ENCODE results near the gene SRRM5.
"Not testable (repeated sequence)": the region's sequence is repeated elsewhere in the genome, so short reads cannot be mapped to it uniquely, and the experiment has no call there.

Gene SRRM5

DNA sequence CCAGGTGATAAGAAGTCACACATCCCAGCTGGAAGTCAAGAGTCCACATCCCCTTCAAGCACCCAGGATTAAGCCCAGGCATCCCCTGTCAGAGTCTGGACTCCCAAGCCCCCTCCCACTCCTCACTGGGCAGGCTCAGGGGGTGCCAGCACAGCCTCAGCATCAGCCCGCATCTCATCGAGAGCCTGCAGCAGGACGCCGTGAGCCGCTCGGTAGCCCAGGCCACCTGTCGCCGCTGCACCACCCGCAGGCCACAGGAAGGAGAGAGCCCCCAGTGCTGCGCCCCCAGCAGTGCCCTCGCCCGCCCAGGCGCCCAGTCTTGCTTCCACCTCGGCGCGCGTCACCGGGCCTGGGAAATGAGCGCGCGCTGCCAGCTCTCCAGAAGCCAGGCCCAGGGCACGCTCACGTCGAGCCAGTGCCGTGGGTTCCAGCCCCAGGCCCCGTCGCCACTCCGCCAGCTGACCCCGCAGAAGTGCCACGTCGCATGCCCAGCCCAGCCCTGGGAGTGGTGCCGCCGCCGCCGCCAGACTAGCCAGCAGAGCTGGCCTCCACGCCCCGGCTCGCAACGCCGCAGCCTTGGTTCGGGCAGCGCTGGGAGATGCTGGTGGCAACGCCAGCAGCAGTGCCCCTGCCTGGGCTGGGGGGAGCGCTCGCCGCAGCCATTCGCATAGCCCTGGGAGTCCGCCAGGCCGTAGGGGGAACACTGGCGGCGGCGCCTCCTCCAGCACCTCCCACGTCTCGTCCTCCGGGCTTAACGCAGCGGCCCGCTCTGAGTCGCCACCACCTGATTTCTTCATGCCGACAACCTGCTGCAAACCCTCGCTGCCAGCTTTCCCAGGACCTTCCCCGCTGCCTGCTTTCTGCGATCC lies 19.8 kb upstream of the SRRM5 start:
- DNase-seq: no peak

- DNase-seq: no peak
Measured at GRCh38 chr19:43592800-43593350, 19.0 kb upstream of the SRRM5 start.

DNA sequence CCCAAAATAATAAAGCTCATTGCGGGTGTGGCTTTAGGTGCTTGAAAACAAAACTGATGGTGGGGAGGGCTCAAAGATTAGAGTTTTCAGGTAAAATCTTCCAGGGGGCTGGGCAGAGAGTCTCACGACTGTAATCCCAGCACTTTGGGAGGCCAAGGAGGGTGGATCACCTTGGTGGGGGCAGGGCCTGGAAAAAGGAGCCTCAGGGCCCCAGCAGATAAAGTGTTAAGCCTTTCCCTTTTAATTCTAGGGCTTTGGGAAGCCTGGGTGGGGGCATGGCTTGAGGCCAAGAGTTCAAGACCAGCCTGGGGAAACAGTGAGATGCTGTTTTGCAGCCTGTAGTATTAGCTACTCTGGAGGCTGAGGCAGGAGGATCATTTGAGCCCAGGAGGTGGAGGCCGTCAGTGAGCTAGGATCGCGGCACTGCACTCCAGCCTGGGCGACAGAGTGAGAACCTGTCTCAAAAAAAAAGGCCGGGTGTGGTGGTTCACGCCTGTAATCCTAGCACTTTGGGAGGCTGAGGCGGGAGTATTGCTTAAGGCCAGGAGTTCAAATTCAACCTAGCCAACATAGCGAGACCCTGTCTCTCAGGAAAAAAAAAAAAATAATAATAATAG lies 17.7 kb upstream of the SRRM5 start:
- no peak for DNase-seq

DNA sequence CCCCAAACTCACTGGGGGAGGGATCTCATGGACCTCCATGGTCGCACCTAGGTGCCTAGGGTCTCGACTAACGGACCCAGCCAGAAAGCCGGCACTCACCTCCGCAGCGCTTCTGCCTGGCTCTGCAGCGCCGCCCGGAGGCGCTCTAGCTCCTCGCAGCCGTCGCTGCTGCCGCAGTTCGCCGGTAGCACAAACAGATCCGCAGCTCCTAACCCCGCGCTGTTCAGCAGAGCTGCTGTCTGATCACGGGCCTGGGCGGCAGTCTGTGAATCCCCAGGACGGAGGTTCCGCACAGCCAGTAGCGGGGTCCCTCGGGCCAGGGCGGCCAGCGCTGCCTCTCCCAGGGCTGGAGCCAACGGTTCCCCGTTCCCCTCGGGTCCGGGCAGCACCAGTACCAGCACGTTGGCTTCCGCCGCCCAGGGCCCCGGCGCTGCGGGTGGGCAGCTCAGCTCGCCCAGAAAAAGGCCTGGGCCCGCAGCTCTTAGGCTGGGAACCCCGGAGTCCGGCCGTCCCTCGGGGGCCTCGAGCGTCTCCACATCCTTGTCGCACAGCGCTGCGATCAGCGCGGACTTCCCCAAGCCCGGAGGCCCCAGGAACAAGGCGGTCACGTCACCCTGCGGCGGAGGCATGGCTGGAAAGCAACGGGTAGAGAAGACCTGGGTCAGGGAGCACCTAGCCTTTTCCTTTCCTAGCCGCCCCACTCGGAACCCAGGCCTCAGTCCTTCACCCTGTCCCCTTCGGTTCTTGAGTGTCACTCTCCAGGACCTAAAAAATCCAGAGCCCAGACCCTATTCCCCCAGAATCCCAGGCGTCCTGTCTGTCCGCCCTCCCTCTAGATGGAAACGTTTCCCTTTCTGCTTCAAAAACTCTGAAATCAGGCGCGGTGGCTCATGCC lies 16.9 kb upstream of the SRRM5 start:
- peak; percentile 27 to 53 (median 44) for DNase-seq

DNA sequence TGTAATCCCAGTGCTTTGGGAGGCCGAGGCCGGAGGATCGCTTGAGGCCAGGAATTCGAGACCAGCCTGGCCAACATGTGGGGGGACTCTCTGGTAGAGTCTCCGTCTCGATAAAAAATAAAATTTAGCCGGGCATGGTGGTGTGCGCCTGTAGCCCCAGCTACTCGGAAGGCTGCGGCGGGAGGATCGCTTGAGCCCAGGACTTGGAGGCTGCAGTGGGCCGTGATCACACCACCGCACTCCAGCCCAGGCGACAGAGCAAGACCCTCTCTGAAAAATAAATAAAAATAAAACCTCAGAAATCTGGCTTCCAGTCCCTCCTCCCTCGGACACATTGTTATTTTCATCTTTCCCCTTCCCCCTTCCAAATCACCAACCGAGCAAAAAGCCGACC lies 16.3 kb upstream of the SRRM5 start:
- no peak for DNase-seq

- peak; percentile 99 to 100 (median 99) for DNase-seq
Measured at GRCh38 chr19:43595999-43596841, 15.7 kb upstream of the SRRM5 start, which contains the start of the genes IRGQ and ZNF576. IRGQ (minus strand) TSS chr19:43596134; CDS start chr19:43595338, 796 bp downstream. ZNF576 (plus strand) TSS chr19:43596595; CDS start chr19:43597109, 514 bp downstream.

DNA sequence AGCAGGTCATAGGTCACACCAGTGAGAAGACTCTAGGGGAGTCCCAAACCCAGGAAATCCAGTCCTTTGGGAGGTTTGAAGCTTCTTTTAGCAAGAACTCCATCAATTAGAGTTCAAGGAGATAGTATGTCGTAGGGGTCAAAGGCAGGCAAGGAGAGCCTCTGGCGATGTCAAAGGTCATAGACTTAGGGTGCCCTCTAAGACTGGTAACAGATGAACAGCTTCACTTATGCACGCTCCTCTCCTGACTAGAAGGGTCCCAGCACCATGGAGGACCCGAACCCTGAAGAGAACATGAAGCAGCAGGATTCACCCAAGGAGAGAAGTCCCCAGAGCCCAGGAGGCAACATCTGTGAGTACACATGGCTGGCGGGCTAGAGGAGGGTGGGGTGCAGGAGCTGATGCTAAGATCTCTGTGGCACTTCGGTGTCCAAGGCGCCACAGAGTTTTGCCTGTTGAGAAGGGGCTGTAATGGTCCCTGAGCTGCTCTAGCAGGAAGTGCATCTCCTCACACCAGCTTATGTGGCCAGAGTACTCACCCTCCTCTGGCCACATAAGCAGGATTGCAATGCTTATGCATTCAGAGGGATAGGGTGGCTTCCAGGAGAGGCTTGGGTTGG lies 14.9 kb upstream of the SRRM5 start:
- DNase-seq: no peak

GRCh38 chr19:43597876-43598275 lies 14.0 kb upstream of the SRRM5 start:
- no peak for DNase-seq

GRCh38 chr19:43598445-43599240 lies 13.2 kb upstream of the SRRM5 start:
- DNase-seq: no peak

DNA sequence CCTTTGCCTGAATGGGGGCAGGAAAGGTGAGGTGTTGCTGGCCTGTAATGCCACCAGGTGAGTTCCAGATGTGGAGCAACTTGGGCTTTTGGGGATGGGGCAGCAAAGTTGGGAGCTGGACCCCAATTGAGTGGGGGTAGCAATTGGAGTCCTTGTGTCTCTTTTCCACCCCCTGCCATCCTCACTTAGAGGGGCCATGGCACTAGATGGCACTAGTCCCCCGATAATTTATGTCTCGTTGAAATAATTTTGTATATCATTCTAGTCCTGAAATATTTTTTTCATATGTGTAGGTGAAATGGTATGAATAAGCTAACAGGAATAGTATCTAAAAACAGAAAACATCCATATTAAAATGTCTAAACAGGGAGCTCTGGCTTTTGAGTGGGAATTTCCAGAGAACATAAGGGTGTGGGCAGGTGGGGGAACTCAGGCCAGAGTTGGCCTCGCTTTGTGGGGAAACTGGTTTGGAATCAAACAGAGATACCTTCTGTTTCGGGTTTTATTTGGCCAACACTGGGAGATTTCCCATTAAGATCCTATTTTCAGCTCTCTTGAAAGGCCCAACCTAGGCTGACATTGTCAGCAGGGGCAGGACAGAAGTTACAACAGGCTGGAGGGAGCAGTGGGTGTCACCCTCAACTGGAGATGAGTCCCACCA lies 12.1 kb upstream of the SRRM5 start:
- no peak for DNase-seq

- DNase-seq: not testable (repeated sequence)
Measured at GRCh38 chr19:43600326-43600725, 11.6 kb upstream of the SRRM5 start.

DNA sequence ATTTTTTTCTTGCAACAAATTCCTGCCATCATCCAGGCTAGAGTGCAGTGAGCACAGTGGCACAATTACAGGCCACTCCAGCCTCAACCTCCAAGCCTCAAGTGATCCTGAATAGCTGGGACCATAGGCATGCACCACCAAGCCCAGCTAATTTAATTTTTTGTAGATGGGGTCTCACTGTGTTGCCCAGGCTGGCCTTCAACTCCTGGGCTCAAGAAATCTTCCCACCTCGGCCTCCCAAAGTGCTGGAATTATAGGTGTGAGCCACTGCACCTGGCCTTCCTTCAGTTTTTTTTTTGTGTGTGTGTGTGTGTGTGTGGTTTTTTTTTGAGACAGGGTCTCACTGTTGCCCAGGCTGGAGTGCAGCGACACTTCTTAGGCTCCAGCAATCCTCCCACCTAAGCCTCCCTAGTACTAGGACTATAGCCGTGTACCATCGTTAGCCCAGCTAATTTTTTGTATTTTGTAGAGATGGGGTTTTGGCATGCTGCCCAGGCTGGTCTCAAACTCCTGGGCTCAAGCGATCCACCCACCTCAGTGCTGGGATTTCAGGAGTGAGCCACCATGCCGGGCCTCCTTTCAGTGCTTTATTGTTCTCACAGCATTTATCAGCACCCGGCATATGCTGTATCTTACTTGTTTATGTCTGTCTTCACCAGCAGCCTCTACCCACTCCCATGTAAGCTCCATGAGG lies 5.9 kb upstream of the SRRM5 start:
- no peak for DNase-seq

- DNase-seq: no peak
Measured at GRCh38 chr19:43606569-43607229, 5.2 kb upstream of the SRRM5 start.

DNA sequence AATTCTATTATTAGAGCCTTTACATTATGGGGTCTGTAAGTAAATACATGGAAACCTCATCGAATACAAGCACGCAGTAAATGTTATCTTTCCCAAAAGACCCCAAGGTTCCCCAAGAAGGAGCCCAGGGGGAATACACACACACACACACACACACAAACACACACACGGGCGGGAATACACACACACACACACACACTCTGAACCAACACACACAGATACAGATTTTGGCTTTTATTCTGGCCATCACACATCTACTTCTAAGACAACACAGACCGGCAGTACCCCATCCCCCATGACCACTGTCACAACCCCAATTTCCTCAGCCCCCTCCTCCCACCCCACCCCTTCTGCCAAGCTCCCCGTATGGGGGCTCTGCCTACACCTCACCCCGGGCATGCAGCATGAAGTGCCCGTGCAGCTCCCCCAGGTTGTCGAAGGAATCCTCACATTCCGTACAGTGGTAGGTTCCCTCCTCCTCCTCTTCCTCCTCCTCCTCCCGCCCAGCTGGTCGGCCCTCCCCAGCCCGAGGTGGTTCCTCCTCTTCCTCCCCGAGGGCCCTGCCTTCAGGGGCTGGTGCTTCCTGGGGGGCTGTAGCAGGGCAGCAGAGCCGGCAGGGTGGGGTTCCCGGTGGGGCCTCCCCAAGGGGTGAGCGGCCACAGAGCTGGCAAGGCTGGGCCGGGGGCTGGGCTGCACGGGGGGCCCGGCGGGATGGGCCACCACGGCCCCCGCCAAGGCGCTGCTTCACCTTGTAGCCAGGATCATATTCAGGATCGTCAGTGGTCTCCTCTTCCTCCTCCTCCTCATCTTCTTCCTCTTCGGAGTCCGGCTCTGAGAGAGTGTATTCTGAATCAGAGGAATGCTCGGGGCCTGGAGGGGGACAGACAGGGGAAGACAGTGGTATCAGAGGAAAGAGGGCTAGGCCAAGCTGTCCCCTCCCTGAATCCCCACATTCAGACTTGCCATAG lies 4.4 kb upstream of the SRRM5 start:
- DNase-seq: no peak

DNA sequence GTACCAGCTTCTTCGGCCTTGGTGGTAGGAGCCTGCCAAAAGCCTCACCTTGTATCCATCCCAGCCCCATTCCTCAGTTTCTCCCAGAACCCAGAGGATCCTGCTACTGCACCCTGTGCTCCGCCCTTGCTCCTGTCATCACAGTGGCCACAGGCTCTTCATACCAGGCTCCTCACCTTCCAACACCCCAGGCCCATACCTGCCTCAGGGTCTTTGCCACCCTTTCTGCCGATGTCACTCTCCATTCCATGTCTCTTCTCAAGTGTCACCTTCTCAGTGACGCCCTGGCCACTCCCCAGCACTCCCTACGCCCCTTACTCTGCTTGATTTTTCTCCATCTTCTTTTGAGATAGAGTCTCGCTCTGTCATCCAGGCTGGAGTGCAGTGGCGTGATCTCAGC lies 2.0 kb upstream of the SRRM5 start:
- no peak for DNase-seq

DNA sequence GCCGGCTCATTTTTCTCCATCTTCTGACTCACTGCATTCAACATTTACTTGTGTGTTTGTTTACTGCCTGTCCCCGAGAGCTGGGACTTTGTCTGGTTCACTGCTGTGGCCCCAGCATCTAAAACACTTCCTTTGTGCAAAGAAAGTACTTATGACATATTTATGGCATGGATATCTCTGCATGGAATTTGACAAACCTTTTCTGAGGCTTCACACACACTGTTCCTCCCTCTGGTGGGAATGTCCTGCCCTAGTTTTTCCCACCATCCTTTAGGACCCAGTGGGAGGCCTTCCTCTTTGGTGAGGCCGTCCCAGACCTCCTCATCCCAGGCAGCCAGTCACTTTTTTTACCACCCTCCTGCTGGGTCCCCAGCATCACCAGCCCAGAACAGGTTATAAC lies 1.4 kb upstream of the SRRM5 start:
- DNase-seq: no peak

GRCh38 chr19:43612374-43612773 lies 486 bp downstream of the SRRM5 start:
- DNase-seq: no peak

- DNase-seq: no peak
Measured at GRCh38 chr19:43616306-43616705, 4.4 kb downstream of the SRRM5 start.
